HEK293T (cell line): ENCODE results near the gene GRAP.

Source experiments
- CTCF ChIA-PET: fragments of 350-600 bp; formaldehyde crosslinking; extraction: SDS; loops from one replicate; lab custom pipeline; 2021; ENCODE audit warnings: antibody characterized with exemption, inconsistent platforms; lab: Yijun Ruan, JAX
- POLR2A ChIA-PET: fragments of 350-600 bp; formaldehyde crosslinking; extraction: SDS; loops from one replicate; lab custom pipeline; 2020; ENCODE audit warnings: antibody characterized with exemption, inconsistent platforms; lab: Yijun Ruan, JAX
- DNase-seq: peaks from one replicate; pipeline ENCODE4 v3.0.0; 2012; ENCODE audit warnings: mixed read lengths; ENCODE audit errors: extremely low spot score
- ARNT ChIP-seq: fragments of 450-650 bp; IDR thresholded peaks from 2 replicates; pipeline ENCODE4 v1.6.1; 2017; ENCODE audit warnings: mild to moderate bottlenecking
- BHLHE40 ChIP-seq: fragments of 450-650 bp; IDR thresholded peaks from 2 replicates; pipeline ENCODE4 v1.6.1; 2016; ENCODE audit warnings: mild to moderate bottlenecking, moderate library complexity, borderline replicate concordance
- CTBP1 ChIP-seq: fragments of 450-650 bp; IDR thresholded peaks from 2 replicates; pipeline ENCODE4 v1.6.1; 2016; ENCODE audit warnings: borderline replicate concordance
- ELF4 ChIP-seq: fragments of 450-650 bp; IDR thresholded peaks from 2 replicates; pipeline ENCODE4 v1.6.1; 2017; ENCODE audit warnings: antibody characterized with exemption
- FOXA1 ChIP-seq: fragments of 450-650 bp; IDR thresholded peaks from 2 replicates; pipeline ENCODE4 v1.6.1; 2016; ENCODE audit warnings: mild to moderate bottlenecking
- FOXK2 ChIP-seq: fragments of 450-650 bp; IDR thresholded peaks from 2 replicates; pipeline ENCODE4 v1.6.1; 2016; ENCODE audit warnings: mild to moderate bottlenecking
- FOXM1 ChIP-seq: fragments of 450-650 bp; IDR thresholded peaks from 2 replicates; pipeline ENCODE4 v1.6.1; 2017; ENCODE audit warnings: mild to moderate bottlenecking, borderline replicate concordance
- HDGF ChIP-seq: fragments of 450-650 bp; IDR thresholded peaks from 2 replicates; pipeline ENCODE4 v1.6.1; 2017; ENCODE audit warnings: antibody characterized with exemption, borderline replicate concordance
- L3MBTL2 ChIP-seq: fragments of 450-650 bp; conservative IDR thresholded peaks from 2 replicates; pipeline ENCODE4 v1.6.1; 2016; ENCODE audit warnings: mild to moderate bottlenecking
- LEF1 ChIP-seq: fragments of 450-650 bp; IDR thresholded peaks from 2 replicates; pipeline ENCODE4 v1.6.1; 2017; ENCODE audit warnings: mild to moderate bottlenecking, borderline replicate concordance
- NFRKB ChIP-seq: fragments of 450-650 bp; IDR thresholded peaks from 2 replicates; pipeline ENCODE4 v1.6.1; 2016; ENCODE audit warnings: mild to moderate bottlenecking, moderate library complexity
- PKNOX1 ChIP-seq: fragments of 450-650 bp; IDR thresholded peaks from 2 replicates; pipeline ENCODE4 v1.6.1; 2016
- SP1 ChIP-seq: fragments of 450-650 bp; IDR thresholded peaks from 2 replicates; pipeline ENCODE4 v1.6.1; 2017
- SUZ12 ChIP-seq: fragments of 450-650 bp; IDR thresholded peaks from 2 replicates; pipeline ENCODE4 v1.6.1; 2016; ENCODE audit warnings: mild to moderate bottlenecking
- TARDBP ChIP-seq: fragments of 450-650 bp; IDR thresholded peaks from 2 replicates; pipeline ENCODE4 v1.6.1; 2016
- ZNF384 ChIP-seq: fragments of 450-650 bp; IDR thresholded peaks from 2 replicates; pipeline ENCODE4 v1.6.1; 2016

Gene GRAP

GRCh38 chr17:18986541-18987229 is 60.1 kb downstream of the GRAP start:
- CTCF ChIA-PET, result no interaction called here
- POLR2A ChIA-PET, result no interaction called here
- no peak for DNase-seq
- TF ChIP-seq FOXK2, result no peak
- TF ChIP-seq BHLHE40, result no peak
- no peak for TF ChIP-seq PKNOX1
- TF ChIP-seq NFRKB, result no peak
- TF ChIP-seq ZNF384, result no peak
- no peak for TF ChIP-seq TARDBP
- no peak for TF ChIP-seq L3MBTL2
- TF ChIP-seq SUZ12, result no peak
- no peak for TF ChIP-seq ARNT
- no peak for TF ChIP-seq CTBP1
- no peak for TF ChIP-seq HDGF
- TF ChIP-seq LEF1, result no peak
- TF ChIP-seq FOXA1, result no peak
- no peak for TF ChIP-seq ELF4
- no peak for TF ChIP-seq FOXM1
- no peak for TF ChIP-seq SP1

GRCh38 chr17:18985475-18985874 is 61.3 kb downstream of the GRAP start:
- TF ChIP-seq TARDBP (no peak), ARNT (no peak), ELF4 (no peak), PKNOX1 (no peak), CTBP1 (no peak), BHLHE40 (no peak), SP1 (no peak), FOXK2 (no peak), HDGF (no peak), FOXM1 (no peak), SUZ12 (no peak)
- ChIA-PET CTCF (interaction anchor here (0.6 kb wide), 1 partner anchor 40 kb away, joined by 4 read pairs; no protein-coding TSS in a partner anchor), POLR2A (interaction anchor here (1.5 kb wide), 1 partner anchor 18 kb away, joined by 5 read pairs; no protein-coding TSS in a partner anchor)
- no peak for DNase-seq

- no peak for DNase-seq
- CTCF ChIA-PET, result no interaction called here
- TF ChIP-seq FOXA1 (no peak), L3MBTL2 (no peak), NFRKB (no peak), BHLHE40 (no peak), LEF1 (no peak), ARNT (no peak), SP1 (no peak), PKNOX1 (no peak), TARDBP (no peak), FOXM1 (no peak), CTBP1 (no peak), SUZ12 (no peak)
- POLR2A ChIA-PET, result interaction anchor here (1.5 kb wide), 1 partner anchor 19 kb away, joined by 5 read pairs; no protein-coding TSS in a partner anchor
Observed at GRCh38 chr17:18984273-18985114, 62.3 kb downstream of the GRAP start.

DNA sequence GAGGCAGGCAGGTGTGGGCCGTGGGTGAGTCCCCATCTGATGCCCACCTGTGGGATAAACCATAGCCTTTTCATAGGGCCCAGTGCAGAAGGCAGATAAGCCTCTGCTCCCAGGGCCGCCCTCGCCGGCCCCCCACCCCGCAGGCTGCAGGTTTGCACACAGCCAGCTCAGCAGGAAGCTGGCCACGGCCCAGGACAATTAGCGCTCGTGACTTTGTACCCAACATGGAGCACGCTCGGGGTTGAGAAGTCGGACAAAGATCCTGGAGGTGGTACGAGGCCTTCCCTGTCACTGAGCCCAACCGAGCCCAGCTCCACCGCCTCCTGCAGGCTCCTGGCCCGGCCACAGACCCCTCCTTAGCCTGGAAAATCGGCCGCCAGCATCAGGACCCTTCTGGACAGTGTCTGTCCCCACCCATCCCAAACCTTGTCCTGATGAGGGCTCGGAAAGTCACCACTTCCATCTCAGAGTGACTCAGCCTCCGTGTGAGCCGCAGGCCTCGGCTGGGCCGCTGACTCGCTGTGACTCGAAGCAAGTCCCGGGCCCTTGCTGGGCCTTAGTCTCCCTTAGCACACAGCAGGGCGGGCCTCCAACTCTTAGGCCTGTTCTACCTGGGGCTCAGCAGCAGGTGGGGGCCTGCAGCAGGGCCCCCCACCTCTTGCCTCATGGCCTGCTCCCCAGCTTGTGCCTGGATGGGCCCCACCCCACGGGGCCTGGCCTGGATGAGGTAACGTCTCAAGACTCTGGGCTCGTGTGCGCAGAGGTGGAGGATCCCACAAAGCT is 64.9 kb downstream of the GRAP start:
- TF ChIP-seq ZNF384 (no peak), FOXK2 (no peak), PKNOX1 (no peak), FOXA1 (no peak)
- ChIA-PET CTCF (interaction anchor here (3.3 kb wide), 1 partner anchor 21 kb away, joined by 13 read pairs; no protein-coding TSS in a partner anchor), POLR2A (interaction anchor here (2.0 kb wide), 1 partner anchor 12 kb away, joined by 7 read pairs; no protein-coding TSS in a partner anchor)
- peak; percentile 56 for DNase-seq

- no peak for TF ChIP-seq SP1
- no peak for TF ChIP-seq NFRKB
- TF ChIP-seq TARDBP, result no peak
- TF ChIP-seq FOXM1, result no peak
- no peak for TF ChIP-seq LEF1
- TF ChIP-seq FOXK2, result no peak
- TF ChIP-seq FOXA1, result no peak
- TF ChIP-seq ARNT, result no peak
- no peak for TF ChIP-seq ELF4
- no peak for TF ChIP-seq HDGF
- no peak for TF ChIP-seq PKNOX1
- no peak for DNase-seq
- ChIA-PET CTCF (interaction anchor here (3.3 kb wide), 1 partner anchor 20 kb away, joined by 13 read pairs; no protein-coding TSS in a partner anchor), POLR2A (interaction anchor here (2.0 kb wide), 1 partner anchor 11 kb away, joined by 7 read pairs; no protein-coding TSS in a partner anchor)
Observed at GRCh38 chr17:18981335-18981641, 65.5 kb downstream of the GRAP start.
